WTC11 (cell line): ENCODE data around the gene ESYT3.

ENCODE experiments used
- CTCF ChIP-seq: fragments of 200-600 bp; IDR thresholded peaks from 2 replicates; pipeline ENCODE4 v1.8.0; 2022; ENCODE audit warnings: antibody characterized with exemption
- E2F4 ChIP-seq: sonication (generic); formaldehyde crosslinking; IDR thresholded peaks from 2 replicates; pipeline ENCODE4 v1.8.1; 2022; ENCODE audit warnings: low read depth, mild to moderate bottlenecking, moderate library complexity, missing genetic modification reagents, borderline replicate concordance
- ETV6 ChIP-seq: sonication (generic); formaldehyde crosslinking; IDR thresholded peaks from 2 replicates; pipeline ENCODE4 v1.8.1; 2022; ENCODE audit warnings: mild to moderate bottlenecking, missing genetic modification reagents
- MAX ChIP-seq: sonication (generic); formaldehyde crosslinking; IDR thresholded peaks from 2 replicates; pipeline ENCODE4 v1.8.0; 2022; ENCODE audit warnings: mild to moderate bottlenecking, missing genetic modification reagents
- NFYB ChIP-seq: sonication (generic); formaldehyde crosslinking; conservative IDR thresholded peaks from 2 replicates; pipeline ENCODE4 v1.8.0; 2022; ENCODE audit warnings: low read depth, missing genetic modification reagents
- ZNF416 ChIP-seq: fragments of 250-450 bp; sonication (Bioruptor Pico); IDR thresholded peaks from 2 replicates; pipeline ENCODE4 v1.9.0; 2021; ENCODE audit warnings: mild to moderate bottlenecking, inconsistent platforms

GRCh38 chr3:138440121-138440521, 5.7 kb downstream of the ESYT3 start:
- no peak for TF ChIP-seq CTCF
- no peak for TF ChIP-seq E2F4
- TF ChIP-seq ETV6 (CRISPR knock-in tag), result no peak
- TF ChIP-seq ZNF416 (CRISPR knock-in tag), result no peak
- TF ChIP-seq NFYB (CRISPR knock-in tag), result no peak
- no peak for TF ChIP-seq MAX (CRISPR knock-in tag)
